Suprapubic skin (tissue), 3 donors: ENCODE results near the gene RRP1B.

Experiments used
- POLR2AphosphoS5 ChIP-seq, 3 donors: sonication (generic); formaldehyde crosslinking; IDR thresholded peaks; one replicate each; pipeline ENCODE4 v1.6.1; 2017; ENCODE audit warnings: antibody characterized with exemption in 3 of 3
- TF ChIP-seq, protein P1 (sequence below), 2 donors: fragments of 200-600 bp in 1 of 2; fragments of 450-650 bp in 1 of 2; sonication (generic) in 1 of 2; IDR thresholded peaks; one replicate each; pipeline ENCODE4 v1.5.1; 2016 to 2019; ENCODE audit warnings: antibody characterized with exemption in 2 of 2, mild to moderate bottlenecking in 1 of 2, moderate library complexity in 1 of 2

DNA sequence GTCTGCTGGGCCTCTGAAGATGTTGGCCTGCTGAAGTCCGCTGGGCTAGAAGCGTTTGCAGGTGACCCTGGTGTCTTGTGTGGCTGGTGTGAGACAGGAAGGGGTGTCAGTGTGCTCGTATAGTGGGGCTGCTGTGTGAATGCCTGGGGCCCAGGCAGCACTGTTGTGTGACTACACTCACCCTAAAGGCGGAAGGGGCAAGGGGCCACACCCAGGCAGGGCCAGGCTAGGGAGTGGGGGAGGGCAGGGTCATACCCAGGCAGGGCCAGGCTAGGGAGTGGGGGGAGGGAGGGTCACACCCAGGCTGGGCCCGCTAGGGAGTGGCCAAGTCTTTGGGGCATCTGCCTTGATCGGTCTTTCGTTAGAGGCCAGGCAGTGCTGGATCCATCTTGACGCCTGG lies 84.6 kb downstream of the RRP1B start:
- TF ChIP-seq, protein P1, sequence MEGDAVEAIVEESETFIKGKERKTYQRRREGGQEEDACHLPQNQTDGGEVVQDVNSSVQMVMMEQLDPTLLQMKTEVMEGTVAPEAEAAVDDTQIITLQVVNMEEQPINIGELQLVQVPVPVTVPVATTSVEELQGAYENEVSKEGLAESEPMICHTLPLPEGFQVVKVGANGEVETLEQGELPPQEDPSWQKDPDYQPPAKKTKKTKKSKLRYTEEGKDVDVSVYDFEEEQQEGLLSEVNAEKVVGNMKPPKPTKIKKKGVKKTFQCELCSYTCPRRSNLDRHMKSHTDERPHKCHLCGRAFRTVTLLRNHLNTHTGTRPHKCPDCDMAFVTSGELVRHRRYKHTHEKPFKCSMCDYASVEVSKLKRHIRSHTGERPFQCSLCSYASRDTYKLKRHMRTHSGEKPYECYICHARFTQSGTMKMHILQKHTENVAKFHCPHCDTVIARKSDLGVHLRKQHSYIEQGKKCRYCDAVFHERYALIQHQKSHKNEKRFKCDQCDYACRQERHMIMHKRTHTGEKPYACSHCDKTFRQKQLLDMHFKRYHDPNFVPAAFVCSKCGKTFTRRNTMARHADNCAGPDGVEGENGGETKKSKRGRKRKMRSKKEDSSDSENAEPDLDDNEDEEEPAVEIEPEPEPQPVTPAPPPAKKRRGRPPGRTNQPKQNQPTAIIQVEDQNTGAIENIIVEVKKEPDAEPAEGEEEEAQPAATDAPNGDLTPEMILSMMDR (IDR thresholded peaks at IDR 0.05), result no peak
- TF ChIP-seq POLR2AphosphoS5 (IDR thresholded peaks at IDR 0.05), result no peak
